Measurements from ENCODE around the gene SLC22A7.

The SLC22A7 gene

DNA sequence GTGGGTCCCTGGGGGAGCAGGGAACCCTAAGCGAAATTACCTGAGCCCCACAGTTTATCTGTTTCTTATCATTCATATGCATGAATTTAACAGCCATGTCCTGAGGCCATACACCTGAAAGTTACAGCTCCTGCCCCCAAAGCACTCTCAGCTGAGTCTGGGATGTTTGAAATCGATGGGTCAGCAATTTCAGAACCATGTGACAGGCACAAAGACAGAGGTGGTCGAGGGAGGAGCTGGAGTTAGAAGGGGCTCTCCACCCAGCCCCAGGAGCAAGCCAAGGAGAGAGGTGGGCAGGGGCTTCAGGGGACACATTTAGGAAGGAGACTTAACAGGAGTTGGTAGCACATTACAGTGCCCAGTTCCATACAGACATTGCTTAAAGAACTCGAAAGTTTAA is 39.9 kb upstream of the SLC22A7 start:
- Histone ChIP-seq H3K4me1 (ENCODE audit: control insufficient read depth, low read length) (peaks cover 13% of the 10 kb centered on the region), H3F3A (ENCODE audit: control insufficient read depth, insufficient read depth) (no peaks in the 10 kb centered on the region; the same call in 1 of the 2 replicates), H3K79me2 (ENCODE audit: control insufficient read depth, low read length) (no peaks in the 10 kb centered on the region), H3K9me3 (ENCODE audit: control insufficient read depth, insufficient read depth, low read length) (no peaks in the 10 kb centered on the region), H3K4me2 (ENCODE audit: low read length) (no peak overlapping the region), H3K27ac (ENCODE audit: low read depth, low read length) (no peak overlapping the region), H3K27me3 (ENCODE audit: control insufficient read depth, low read length) (peaks cover 2% of the 10 kb centered on the region; the same call in 1 of the 2 replicates), H3K4me3 (ENCODE audit: low read length) (no peak overlapping the region), H3K36me3 (ENCODE audit: control insufficient read depth, low read length) (no peaks in the 10 kb centered on the region), H3K9me2 (replicated peaks; ENCODE audit: control insufficient read depth, low read length) (no peaks in the 10 kb centered on the region), H4K20me1 (ENCODE audit: control insufficient read depth, insufficient read depth, low read depth, low read length) (no peaks in the 10 kb centered on the region)
- TF ChIP-seq, protein P1, sequence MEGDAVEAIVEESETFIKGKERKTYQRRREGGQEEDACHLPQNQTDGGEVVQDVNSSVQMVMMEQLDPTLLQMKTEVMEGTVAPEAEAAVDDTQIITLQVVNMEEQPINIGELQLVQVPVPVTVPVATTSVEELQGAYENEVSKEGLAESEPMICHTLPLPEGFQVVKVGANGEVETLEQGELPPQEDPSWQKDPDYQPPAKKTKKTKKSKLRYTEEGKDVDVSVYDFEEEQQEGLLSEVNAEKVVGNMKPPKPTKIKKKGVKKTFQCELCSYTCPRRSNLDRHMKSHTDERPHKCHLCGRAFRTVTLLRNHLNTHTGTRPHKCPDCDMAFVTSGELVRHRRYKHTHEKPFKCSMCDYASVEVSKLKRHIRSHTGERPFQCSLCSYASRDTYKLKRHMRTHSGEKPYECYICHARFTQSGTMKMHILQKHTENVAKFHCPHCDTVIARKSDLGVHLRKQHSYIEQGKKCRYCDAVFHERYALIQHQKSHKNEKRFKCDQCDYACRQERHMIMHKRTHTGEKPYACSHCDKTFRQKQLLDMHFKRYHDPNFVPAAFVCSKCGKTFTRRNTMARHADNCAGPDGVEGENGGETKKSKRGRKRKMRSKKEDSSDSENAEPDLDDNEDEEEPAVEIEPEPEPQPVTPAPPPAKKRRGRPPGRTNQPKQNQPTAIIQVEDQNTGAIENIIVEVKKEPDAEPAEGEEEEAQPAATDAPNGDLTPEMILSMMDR (IDR thresholded peaks at IDR 0.05; ENCODE audit: low read depth, low read length, poor library complexity, severe bottlenecking), result no peak
- no peak for TF ChIP-seq EZH2phosphoT487 (IDR thresholded peaks at IDR 0.05; ENCODE audit: borderline replicate concordance, low read length)

DNA sequence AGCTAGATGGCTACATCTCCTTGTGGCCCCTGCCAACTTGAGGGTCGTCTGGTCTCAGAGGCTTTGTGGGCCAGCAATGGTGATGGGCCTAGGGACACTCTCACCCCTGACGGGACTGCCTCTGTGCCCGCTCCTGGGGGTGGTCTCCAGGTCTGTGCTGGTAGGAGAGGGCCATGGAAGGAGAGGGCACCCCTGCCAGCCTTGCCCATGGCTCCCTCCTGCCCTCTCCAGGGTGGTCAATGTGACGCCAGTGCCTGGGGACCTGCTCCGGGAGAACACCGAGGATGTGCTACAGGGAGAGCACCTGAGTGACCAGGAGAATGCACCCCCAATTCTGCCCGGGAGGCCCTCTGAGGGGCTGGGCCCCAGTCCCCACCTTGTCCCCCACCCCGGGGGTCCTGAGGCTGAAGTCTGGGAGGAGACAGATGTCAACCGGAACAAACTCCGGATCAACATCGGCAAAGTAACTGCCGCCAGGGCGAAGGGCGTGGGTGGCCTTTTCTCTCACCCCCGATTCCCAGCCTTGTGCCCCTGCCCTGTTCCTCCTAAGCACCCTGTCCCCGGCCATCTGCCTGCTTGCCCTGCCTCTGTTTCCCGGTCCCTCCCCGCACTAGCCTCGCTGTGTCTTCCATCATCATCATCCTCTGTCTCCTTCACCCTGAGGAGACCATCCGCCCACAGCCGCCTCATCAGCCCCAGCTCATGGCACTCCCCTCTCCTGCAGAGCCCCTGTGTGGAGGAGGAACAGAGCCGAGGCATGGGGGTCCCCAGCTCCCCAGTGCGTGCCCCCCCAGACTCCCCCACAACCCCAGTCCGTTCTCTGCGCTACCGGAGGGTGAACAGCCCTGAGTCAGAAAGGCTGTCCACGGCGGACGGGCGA is 39.0 kb upstream of the SLC22A7 start:
- H3K36me3 ChIP-seq (ENCODE audit: control insufficient read depth, low read length), result no peaks in the 10 kb centered on the region
- H3K4me3 ChIP-seq (ENCODE audit: low read length), result no peak overlapping the region
- H3K4me1 ChIP-seq (ENCODE audit: control insufficient read depth, low read length), result peaks cover 20% of the 10 kb centered on the region
- TF ChIP-seq, protein P1 (IDR thresholded peaks at IDR 0.05; ENCODE audit: low read depth, low read length, poor library complexity, severe bottlenecking), result no peak
- H3K79me2 ChIP-seq (ENCODE audit: control insufficient read depth, low read length), result no peaks in the 10 kb centered on the region
- no peak overlapping the region for H3K27ac ChIP-seq (ENCODE audit: low read depth, low read length)
- no peak overlapping the region for H3K4me2 ChIP-seq (ENCODE audit: low read length)
- no peaks in the 10 kb centered on the region for H3K9me2 ChIP-seq (replicated peaks; ENCODE audit: control insufficient read depth, low read length)
- no peaks in the 10 kb centered on the region; the same call in 1 of the 2 replicates for H3K27me3 ChIP-seq (ENCODE audit: control insufficient read depth, low read length)
- no peaks in the 10 kb centered on the region for H3K9me3 ChIP-seq (ENCODE audit: control insufficient read depth, insufficient read depth, low read length)
- H3F3A ChIP-seq (ENCODE audit: control insufficient read depth, insufficient read depth), result no peaks in the 10 kb centered on the region; the same call in 1 of the 2 replicates
- H4K20me1 ChIP-seq (ENCODE audit: control insufficient read depth, insufficient read depth, low read depth, low read length), result no peaks in the 10 kb centered on the region

DNA sequence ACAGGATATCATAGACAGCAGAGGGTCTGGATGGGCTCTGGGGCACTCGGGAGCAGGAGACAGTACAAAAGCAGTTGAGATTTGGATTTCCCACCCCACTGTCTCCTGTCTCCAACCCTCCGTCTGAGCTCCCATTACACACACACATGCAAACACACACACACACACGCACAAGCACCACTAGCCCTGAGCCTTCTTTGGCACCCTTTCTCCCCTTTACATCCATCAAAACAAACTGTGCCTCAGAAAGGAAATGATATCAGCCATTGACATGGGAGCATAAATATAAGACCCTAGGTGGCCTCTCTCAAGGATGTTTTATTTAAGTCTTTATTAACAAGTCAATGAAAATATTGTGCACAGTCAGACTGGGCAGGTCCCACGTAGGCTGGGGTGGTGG is 37.3 kb upstream of the SLC22A7 start:
- no peak for TF ChIP-seq EZH2phosphoT487 (IDR thresholded peaks at IDR 0.05; ENCODE audit: borderline replicate concordance, low read length)
- TF ChIP-seq, protein P1 (IDR thresholded peaks at IDR 0.05; ENCODE audit: low read depth, low read length, poor library complexity, severe bottlenecking), result no peak
- no peaks in the 10 kb centered on the region for H3K9me3 ChIP-seq (ENCODE audit: control insufficient read depth, insufficient read depth, low read length)
- no peak overlapping the region for H3K27ac ChIP-seq (ENCODE audit: low read depth, low read length)
- H3K36me3 ChIP-seq (ENCODE audit: control insufficient read depth, low read length), result no peaks in the 10 kb centered on the region
- H3K4me3 ChIP-seq (ENCODE audit: low read length), result no peak overlapping the region
- no peaks in the 10 kb centered on the region for H4K20me1 ChIP-seq (ENCODE audit: control insufficient read depth, insufficient read depth, low read depth, low read length)
- no peaks in the 10 kb centered on the region for H3K79me2 ChIP-seq (ENCODE audit: control insufficient read depth, low read length)
- no peaks in the 10 kb centered on the region; the same call in 1 of the 2 replicates for H3K27me3 ChIP-seq (ENCODE audit: control insufficient read depth, low read length)
- H3K4me2 ChIP-seq (ENCODE audit: low read length), result no peak overlapping the region
- H3K4me1 ChIP-seq (ENCODE audit: control insufficient read depth, low read length), result peaks cover 20% of the 10 kb centered on the region
- H3F3A ChIP-seq (ENCODE audit: control insufficient read depth, insufficient read depth), result no peaks in the 10 kb centered on the region; the same call in 1 of the 2 replicates
- H3K9me2 ChIP-seq (replicated peaks; ENCODE audit: control insufficient read depth, low read length), result no peaks in the 10 kb centered on the region

All from DOHH2 (cell line).